HUES64 (cell line): ENCODE data around the gene SESN3.
"Not testable (repeated sequence)": the region's sequence is repeated elsewhere in the genome, so short reads cannot be mapped to it uniquely, and the experiment has no call there.

Experiments
- H3K27ac ChIP-seq: 2 replicates; pipeline ENCODE4 v1.7.0; 2013; ENCODE audit warnings: low read depth, low read length, inconsistent platforms
- H3K27me3 ChIP-seq: 2 replicates; pipeline ENCODE4 v1.6.1; 2013; ENCODE audit warnings: mild to moderate bottlenecking, low read length; ENCODE audit not compliant: insufficient read depth
- H3K36me3 ChIP-seq: 2 replicates; pipeline ENCODE4 v1.6.1; 2013; ENCODE audit warnings: mild to moderate bottlenecking, low read length; ENCODE audit not compliant: insufficient read depth
- H3K4me1 ChIP-seq: 2 replicates; pipeline ENCODE4 v1.6.1; 2013; ENCODE audit warnings: mild to moderate bottlenecking, low read length, moderate library complexity; ENCODE audit not compliant: insufficient read depth
- H3K4me3 ChIP-seq: 2 replicates; pipeline ENCODE4 v1.5.1; 2013; ENCODE audit warnings: mild to moderate bottlenecking, low read length, moderate library complexity
- H3K9ac ChIP-seq: 2 replicates; pipeline ENCODE4 v1.6.1; 2013; ENCODE audit warnings: mild to moderate bottlenecking, low read depth, low read length
- H3K9me3 ChIP-seq: 2 replicates; pipeline ENCODE4 v1.6.1; 2013; ENCODE audit warnings: low read depth, low read length; ENCODE audit not compliant: insufficient read depth
- WGBS: fragments of 150-250, 120-280 bp; methylation state at CpG from one replicate; pipeline ENCODE4 v1.1.7; 2013; ENCODE audit warnings: missing lambda C conversion rate; 5-methylcytosine and 5-hydroxymethylcytosine counted together

SESN3 gene

GRCh38 chr11:95231881-95232605 is 1.0 kb upstream of the SESN3 start:
- WGBS, result 7% methylated on average over 35 of the region's 35 CpGs
- Histone ChIP-seq H3K27ac (peak overlapping the region; percentile 41; the same call in 1 of the 2 replicates), H3K36me3 (no peaks in the 10 kb centered on the region), H3K9me3 (no peaks in the 10 kb centered on the region), H3K9ac (peak overlapping the region; percentile 57), H3K4me1 (peaks cover 53% of the 10 kb centered on the region), H3K4me3 (peak overlapping the region; percentile 60), H3K27me3 (peaks cover 12% of the 10 kb centered on the region)

- under 1% methylated on average over 39 of the region's 40 CpGs for WGBS
- H3K9ac ChIP-seq, result peak overlapping the region; percentile 52
- H3K36me3 ChIP-seq, result no peaks in the 10 kb centered on the region
- H3K4me1 ChIP-seq, result peaks cover 55% of the 10 kb centered on the region
- no peaks in the 10 kb centered on the region for H3K9me3 ChIP-seq
- no peak overlapping the region; the same call in 1 of the 2 replicates for H3K27ac ChIP-seq
- H3K4me3 ChIP-seq, result peak overlapping the region; percentile 82
- H3K27me3 ChIP-seq, result peaks cover 12% of the 10 kb centered on the region
Observed at GRCh38 chr11:95230810-95231126, 234 bp downstream of the SESN3 start.

GRCh38 chr11:95229993-95230809 is 801 bp downstream of the SESN3 start:
- WGBS, result under 1% methylated on average over 37 of the region's 42 CpGs
- H3K4me1 ChIP-seq, result peaks cover 55% of the 10 kb centered on the region
- peak overlapping the region; percentile 52 for H3K9ac ChIP-seq
- H3K36me3 ChIP-seq, result no peaks in the 10 kb centered on the region
- no peaks in the 10 kb centered on the region for H3K9me3 ChIP-seq
- H3K27ac ChIP-seq, result no peak overlapping the region; the same call in 1 of the 2 replicates
- H3K27me3 ChIP-seq, result peaks cover 12% of the 10 kb centered on the region
- H3K4me3 ChIP-seq, result peak overlapping the region; percentile 82

- under 1% methylated on average over 10 of the region's 12 CpGs for WGBS
- H3K36me3 ChIP-seq, result no peaks in the 10 kb centered on the region
- H3K9ac ChIP-seq, result peak overlapping the region; percentile 52
- H3K4me1 ChIP-seq, result peaks cover 48% of the 10 kb centered on the region
- H3K9me3 ChIP-seq, result no peaks in the 10 kb centered on the region; the same call in 1 of the 2 replicates
- H3K4me3 ChIP-seq, result peak overlapping the region; percentile 82
- H3K27me3 ChIP-seq, result peaks cover 12% of the 10 kb centered on the region
- no peak overlapping the region for H3K27ac ChIP-seq
Observed at GRCh38 chr11:95229199-95229992, 1.6 kb downstream of the SESN3 start.

GRCh38 chr11:95228081-95228749 is 2.8 kb downstream of the SESN3 start:
- Histone ChIP-seq H3K27ac (no peak overlapping the region), H3K4me1 (peaks cover 40% of the 10 kb centered on the region), H3K9ac (no peak overlapping the region), H3K27me3 (peaks cover 7% of the 10 kb centered on the region; the same call in 1 of the 2 replicates), H3K36me3 (no peaks in the 10 kb centered on the region), H3K4me3 (peak overlapping the region; percentile 82), H3K9me3 (no peaks in the 10 kb centered on the region; the same call in 1 of the 2 replicates)
- no CpG with 5 or more reads among the region's 2 CpGs for WGBS

- 86% methylated on average over 6 of the region's 6 CpGs for WGBS
- not testable (repeated sequence) for H3K27ac ChIP-seq, H3K27me3 ChIP-seq, H3K9me3 ChIP-seq, H3K36me3 ChIP-seq, H3K4me3 ChIP-seq, H3K9ac ChIP-seq
- peaks cover 31% of the 10 kb centered on the region for H3K4me1 ChIP-seq
Observed at GRCh38 chr11:95227060-95227459, 3.9 kb downstream of the SESN3 start.

- Histone ChIP-seq H3K36me3 (no peaks in the 10 kb centered on the region; the same call in 1 of the 2 replicates), H3K4me1 (peaks cover 18% of the 10 kb centered on the region), H3K4me3 (no peak overlapping the region), H3K27ac (no peak overlapping the region), H3K27me3 (no peaks in the 10 kb centered on the region), H3K9me3 (no peaks in the 10 kb centered on the region; the same call in 1 of the 2 replicates), H3K9ac (no peak overlapping the region)
- WGBS, result 93% methylated on average over 1 of the region's 3 CpGs
Observed at GRCh38 chr11:95222817-95223216, 8.2 kb downstream of the SESN3 start.

GRCh38 chr11:95219599-95219998 is 11.4 kb downstream of the SESN3 start:
- peaks cover 4% of the 10 kb centered on the region; the same call in 1 of the 2 replicates for H3K36me3 ChIP-seq
- no peak overlapping the region for H3K27ac ChIP-seq
- no peaks in the 10 kb centered on the region for H3K27me3 ChIP-seq
- no peaks in the 10 kb centered on the region for H3K9me3 ChIP-seq
- H3K9ac ChIP-seq, result no peak overlapping the region
- peaks cover 5% of the 10 kb centered on the region; the same call in 1 of the 2 replicates for H3K4me1 ChIP-seq
- 90% methylated on average over 3 of the region's 3 CpGs for WGBS
- no peak overlapping the region for H3K4me3 ChIP-seq

GRCh38 chr11:95218149-95218548 is 12.9 kb downstream of the SESN3 start:
- H3K9ac ChIP-seq, result no peak overlapping the region
- H3K36me3 ChIP-seq, result peaks cover 4% of the 10 kb centered on the region; the same call in 1 of the 2 replicates
- H3K27me3 ChIP-seq, result no peaks in the 10 kb centered on the region
- 96% methylated on average over 2 of the region's 2 CpGs for WGBS
- H3K27ac ChIP-seq, result no peak overlapping the region
- H3K9me3 ChIP-seq, result no peaks in the 10 kb centered on the region
- H3K4me1 ChIP-seq, result peaks cover 3% of the 10 kb centered on the region; the same call in 1 of the 2 replicates
- no peak overlapping the region for H3K4me3 ChIP-seq

- Histone ChIP-seq H3K9me3 (no peaks in the 10 kb centered on the region), H3K36me3 (0 out of 2 replicates have a peak, but pooled peaks cover 4% of the 10 kb centered on the region), H3K27ac (no peak overlapping the region), H3K27me3 (no peaks in the 10 kb centered on the region), H3K4me3 (no peak overlapping the region), H3K4me1 (0 out of 2 replicates have a peak, but pooled peaks cover 3% of the 10 kb centered on the region), H3K9ac (no peak overlapping the region)
- 100% methylated on average over 1 of the region's 1 CpG for WGBS
Observed at GRCh38 chr11:95212609-95213008, 18.4 kb downstream of the SESN3 start.
